Measurements from ENCODE around the gene GNL1. TPM values are rescaled to one million over a fixed set of nuclear protein-coding genes. Genes with fewer than 3 reads are reported as not detected.

GNL1 gene
- total and polyA plus RNA-seq, 9 of the 15 experiments (the other 6 are each of a cell fraction or from before 2014, with no cell fraction given) = 0.73 to 112 (median 58.0) TPM

GRCh38 chr6:30541515-30542403, 14.5 kb downstream of the GNL1 start (continued):
- TF ChIP-seq ZFP36 (IDR thresholded peaks at IDR 0.05; ENCODE audit: low read depth, low read length, partially characterized antibody) = no peak
- TF ChIP-seq ZNF639 (CRISPR knock-in tag; conservative IDR thresholded peaks at IDR 0.05 in 1 of 2, IDR thresholded peaks at IDR 0.05 in 1 of 2) = 0 out of 4 replicates have a peak, but pooled peaks of 1 of the 2 experiments have one; percentile 51
- peak; percentile 43 for TF ChIP-seq POLR2A (conservative IDR thresholded peaks at IDR 0.05)
- peak; percentile 33; the same call in 1 of the 2 replicates for TF ChIP-seq TCFL5 (CRISPR knock-in tag; conservative IDR thresholded peaks at IDR 0.05)
- no peak for TF ChIP-seq MAFF (IDR thresholded peaks at IDR 0.05; ENCODE audit: low read length)
- no peak for TF ChIP-seq HDAC6 (IDR thresholded peaks at IDR 0.05; ENCODE audit: low read depth, low read length)
- 0 out of 2 replicates have a peak, but pooled peaks have one; percentile 78 for TF ChIP-seq HEY1 (CRISPR knock-in tag; IDR thresholded peaks at IDR 0.05; ENCODE audit: borderline replicate concordance)
- TF ChIP-seq STAT5B (CRISPR knock-in tag; IDR thresholded peaks at IDR 0.05) = no peak
- TF ChIP-seq ESRRB (CRISPR knock-in tag; IDR thresholded peaks at IDR 0.05; ENCODE audit: borderline replicate concordance) = no peak
- TF ChIP-seq ZNF511 (CRISPR knock-in tag; IDR thresholded peaks at IDR 0.05) = no peak
- no peak for TF ChIP-seq XRCC3 (IDR thresholded peaks at IDR 0.05)
- TF ChIP-seq ZNF57 (CRISPR knock-in tag; IDR thresholded peaks at IDR 0.05) = no peak
- peak; percentile 52; the same call in 1 of the 2 replicates for TF ChIP-seq KLF16 (IDR thresholded peaks at IDR 0.05)
- TF ChIP-seq GABPB1 (CRISPR knock-in tag; IDR thresholded peaks at IDR 0.05) = peak; percentile 56
- TF ChIP-seq AFF1 (IDR thresholded peaks at IDR 0.05; ENCODE audit: low read depth in 1 of 2, partially characterized antibody in 2 of 2) = no peak
- no peak for TF ChIP-seq THAP12 (CRISPR knock-in tag; IDR thresholded peaks at IDR 0.05)
- no peak for TF ChIP-seq NEUROD1 (IDR thresholded peaks at IDR 0.05; ENCODE audit: borderline replicate concordance, low read depth, low read length, partially characterized antibody)
- TF ChIP-seq ATF7 (IDR thresholded peaks at IDR 0.05) = peak; percentile 78; the same call in 1 of the 2 replicates

All from K562 (cell line).